ENCODE results near the gene FARSB. TPM values are rescaled to one million over a fixed set of nuclear protein-coding genes. Genes with fewer than 3 reads are reported as not detected.

The FARSB gene
- total and polyA plus RNA-seq, 2 experiments from 2014 or later: 16.8 to 40.3 TPM

- Histone ChIP-seq H3K27ac (no peak overlapping the region), H3K9ac (no peak overlapping the region), H3K36me3 (ENCODE audit: low read depth) (no peaks in the 10 kb centered on the region), H3F3A (ENCODE audit: insufficient read depth) (no peaks in the 10 kb centered on the region), H3K27me3 (replicated peaks; ENCODE audit: insufficient read depth) (peaks cover 19% of the 10 kb centered on the region; the same call in 1 of the 2 replicates), H4K20me1 (ENCODE audit: insufficient read depth) (no peaks in the 10 kb centered on the region), H3K9me2 (ENCODE audit: insufficient read depth) (no peaks in the 10 kb centered on the region), H2AFZ (no peak overlapping the region), H3K4me2 (ENCODE audit: unreplicated experiment) (no peak overlapping the region), H3K4me1 (ENCODE audit: insufficient read depth) (no peaks in the 10 kb centered on the region), H3K79me2 (ENCODE audit: insufficient read depth) (no peaks in the 10 kb centered on the region), H3K9me3 (ENCODE audit: low read depth) (no peaks in the 10 kb centered on the region), H3K4me3 (no peak overlapping the region)
- in situ Hi-C loops (cut with MboI): no loop called here
- TF ChIP-seq EZH2phosphoT487 (IDR thresholded peaks at IDR 0.05; ENCODE audit: insufficient read depth, low read depth) (no peak), EZH2 (IDR thresholded peaks at IDR 0.05; ENCODE audit: insufficient read depth, poor library complexity, severe bottlenecking) (no peak)
- DNase-seq: no peak
- 63 to 64% methylated on average over 3 of the region's 3 CpGs for WGBS, 2 experiments (ENCODE audit: low coverage in 1 of 2, low lambda C conversion rate in 2 of 2, missing lambda C conversion rate in 2 of 2)
Measured at GRCh38 chr2:222683805-222684204, 27.9 kb upstream of the FARSB start.

GRCh38 chr2:222677981-222678380 lies 22.1 kb upstream of the FARSB start:
- no peaks in the 10 kb centered on the region for H3K79me2 ChIP-seq (ENCODE audit: insufficient read depth)
- no peak overlapping the region for H2AFZ ChIP-seq

GRCh38 chr2:222673883-222674282 lies 18.0 kb upstream of the FARSB start:
- Histone ChIP-seq H3K4me1 (ENCODE audit: insufficient read depth) (no peaks in the 10 kb centered on the region), H3K27ac (no peak overlapping the region), H3K4me2 (ENCODE audit: unreplicated experiment) (no peak overlapping the region), H3K4me3 (no peak overlapping the region), H3F3A (ENCODE audit: insufficient read depth) (no peaks in the 10 kb centered on the region), H2AFZ (no peak overlapping the region), H3K9me2 (ENCODE audit: insufficient read depth) (no peaks in the 10 kb centered on the region), H3K9me3 (ENCODE audit: low read depth) (no peaks in the 10 kb centered on the region), H3K27me3 (replicated peaks; ENCODE audit: insufficient read depth) (peaks cover 29% of the 10 kb centered on the region; the same call in 1 of the 2 replicates), H4K20me1 (ENCODE audit: insufficient read depth) (no peaks in the 10 kb centered on the region), H3K36me3 (ENCODE audit: low read depth) (no peaks in the 10 kb centered on the region), H3K79me2 (ENCODE audit: insufficient read depth) (no peaks in the 10 kb centered on the region), H3K9ac (no peak overlapping the region)
- in situ Hi-C loops (cut with MboI): no loop called here
- WGBS, 2 experiments (ENCODE audit: low coverage in 1 of 2, low lambda C conversion rate in 2 of 2, missing lambda C conversion rate in 2 of 2): 90 to 92% methylated on average over 5 of the region's 5 CpGs
- DNase-seq: no peak
- TF ChIP-seq EZH2 (IDR thresholded peaks at IDR 0.05; ENCODE audit: insufficient read depth, poor library complexity, severe bottlenecking) (no peak), EZH2phosphoT487 (IDR thresholded peaks at IDR 0.05; ENCODE audit: insufficient read depth, low read depth) (no peak)

More at GRCh38 chr2:222677981-222678380, 22.1 kb upstream of the FARSB start:
- TF ChIP-seq EZH2phosphoT487 (IDR thresholded peaks at IDR 0.05; ENCODE audit: insufficient read depth, low read depth) (no peak), EZH2 (IDR thresholded peaks at IDR 0.05; ENCODE audit: insufficient read depth, poor library complexity, severe bottlenecking) (no peak)
- Histone ChIP-seq H3K9me2 (ENCODE audit: insufficient read depth) (no peaks in the 10 kb centered on the region), H3K9me3 (ENCODE audit: low read depth) (no peaks in the 10 kb centered on the region), H3K27me3 (replicated peaks; ENCODE audit: insufficient read depth) (peaks cover 37% of the 10 kb centered on the region; the same call in 1 of the 2 replicates), H3F3A (ENCODE audit: insufficient read depth) (no peaks in the 10 kb centered on the region), H3K9ac (no peak overlapping the region), H3K4me3 (no peak overlapping the region), H3K27ac (no peak overlapping the region), H3K4me1 (ENCODE audit: insufficient read depth) (no peaks in the 10 kb centered on the region), H3K4me2 (ENCODE audit: unreplicated experiment) (no peak overlapping the region), H3K36me3 (ENCODE audit: low read depth) (no peaks in the 10 kb centered on the region), H4K20me1 (ENCODE audit: insufficient read depth) (no peaks in the 10 kb centered on the region)
- in situ Hi-C loops (cut with MboI): no loop called here
- WGBS, 2 experiments (ENCODE audit: low coverage in 1 of 2, low lambda C conversion rate in 2 of 2, missing lambda C conversion rate in 2 of 2): 64 to 77% methylated on average over 3 of the region's 3 CpGs
- no peak for DNase-seq

DNA sequence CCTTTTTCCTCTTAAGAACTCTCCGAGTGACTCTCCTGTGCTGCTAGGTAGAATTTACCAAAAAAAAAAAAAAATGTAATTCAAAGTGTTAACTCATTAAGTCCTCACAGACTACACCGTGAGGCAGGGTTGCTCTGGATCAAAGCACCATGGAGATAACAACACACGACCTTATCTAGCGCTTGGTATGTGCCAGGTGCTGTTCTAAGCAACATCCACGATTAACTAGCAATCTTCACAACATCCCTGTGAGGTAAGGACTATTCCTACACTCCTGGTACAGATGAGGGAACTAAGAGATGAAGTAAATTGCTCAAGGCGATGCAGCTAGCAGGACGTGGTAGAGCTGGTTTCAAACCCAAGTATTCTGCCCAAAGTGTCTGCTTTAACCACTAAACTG lies 17.4 kb upstream of the FARSB start:
- Histone ChIP-seq H3K36me3 (ENCODE audit: low read depth) (no peaks in the 10 kb centered on the region), H4K20me1 (ENCODE audit: insufficient read depth) (no peaks in the 10 kb centered on the region), H3K27me3 (replicated peaks; ENCODE audit: insufficient read depth) (peaks cover 23% of the 10 kb centered on the region; the same call in 1 of the 2 replicates), H3K9me3 (ENCODE audit: low read depth) (no peaks in the 10 kb centered on the region), H3K27ac (no peak overlapping the region), H3K79me2 (ENCODE audit: insufficient read depth) (no peaks in the 10 kb centered on the region), H3K9me2 (ENCODE audit: insufficient read depth) (no peaks in the 10 kb centered on the region), H3F3A (ENCODE audit: insufficient read depth) (no peaks in the 10 kb centered on the region), H3K4me2 (ENCODE audit: unreplicated experiment) (no peak overlapping the region), H3K9ac (no peak overlapping the region), H2AFZ (no peak overlapping the region), H3K4me3 (no peak overlapping the region), H3K4me1 (ENCODE audit: insufficient read depth) (no peaks in the 10 kb centered on the region)
- in situ Hi-C loops (cut with MboI): no loop called here
- 82 to 89% methylated on average over 7 of the region's 7 CpGs for WGBS, 2 experiments (ENCODE audit: low coverage in 1 of 2, low lambda C conversion rate in 2 of 2, missing lambda C conversion rate in 2 of 2)
- no peak for DNase-seq
- TF ChIP-seq EZH2 (IDR thresholded peaks at IDR 0.05; ENCODE audit: insufficient read depth, poor library complexity, severe bottlenecking): no peak
- no peak for TF ChIP-seq EZH2phosphoT487 (IDR thresholded peaks at IDR 0.05; ENCODE audit: insufficient read depth, low read depth)

GRCh38 chr2:222672068-222672401 lies 16.1 kb upstream of the FARSB start:
- no peaks in the 10 kb centered on the region for H3K9me2 ChIP-seq (ENCODE audit: insufficient read depth)
- H3K4me1 ChIP-seq (ENCODE audit: insufficient read depth): no peaks in the 10 kb centered on the region
- no peaks in the 10 kb centered on the region for H3K9me3 ChIP-seq (ENCODE audit: low read depth)
- no peaks in the 10 kb centered on the region for H3K79me2 ChIP-seq (ENCODE audit: insufficient read depth)
- no peaks in the 10 kb centered on the region for H3F3A ChIP-seq (ENCODE audit: insufficient read depth)
- 0 out of 2 replicates have a peak overlapping the region, but pooled peaks have one; percentile 19 for H3K9ac ChIP-seq
- peaks cover 12% of the 10 kb centered on the region; the same call in 1 of the 2 replicates for H3K27me3 ChIP-seq (replicated peaks; ENCODE audit: insufficient read depth)
- no peaks in the 10 kb centered on the region for H4K20me1 ChIP-seq (ENCODE audit: insufficient read depth)
- H2AFZ ChIP-seq: peak overlapping the region; percentile 77
- no peaks in the 10 kb centered on the region for H3K36me3 ChIP-seq (ENCODE audit: low read depth)
- TF ChIP-seq EZH2 (IDR thresholded peaks at IDR 0.05; ENCODE audit: insufficient read depth, poor library complexity, severe bottlenecking) (no peak), EZH2phosphoT487 (IDR thresholded peaks at IDR 0.05; ENCODE audit: insufficient read depth, low read depth) (no peak)
- peak overlapping the region; percentile 69 for H3K4me3 ChIP-seq
- WGBS, 2 experiments (ENCODE audit: low coverage in 1 of 2, low lambda C conversion rate in 2 of 2, missing lambda C conversion rate in 2 of 2): 2 to 4% methylated on average over 10 of the region's 10 CpGs
- H3K27ac ChIP-seq: no peak overlapping the region
- no peak for DNase-seq
- in situ Hi-C loops (cut with MboI): no loop called here
- H3K4me2 ChIP-seq (ENCODE audit: unreplicated experiment): peak overlapping the region; percentile 81
